Stomach smooth muscle (tissue), 2 donors: Measurements from ENCODE around the gene TCEA2.

Experiments used
- H3K27ac ChIP-seq: one replicate; pipeline ENCODE4 v1.7.0; 2013; ENCODE audit warnings: mild to moderate bottlenecking, low read length, inconsistent platforms
- H3K27me3 ChIP-seq, 2 donors: one replicate each; pipeline ENCODE4 v1.7.0; 2013; ENCODE audit warnings: low read length in 2 of 2; ENCODE audit not compliant: insufficient read depth in 2 of 2, control insufficient read depth in 1 of 2
- H3K36me3 ChIP-seq, 2 donors: one replicate each; pipeline ENCODE4 v1.7.0; 2013; ENCODE audit warnings: low read length in 2 of 2; ENCODE audit not compliant: control insufficient read depth in 2 of 2, insufficient read depth in 2 of 2
- H3K4me1 ChIP-seq: one replicate; pipeline ENCODE4 v1.7.0; 2013; ENCODE audit warnings: low read length; ENCODE audit not compliant: control insufficient read depth, insufficient read depth
- H3K4me3 ChIP-seq, 2 donors: one replicate each; pipeline ENCODE4 v1.7.0; 2013; ENCODE audit warnings: low read length in 2 of 2
- H3K9ac ChIP-seq, 2 donors: one replicate each; pipeline ENCODE4 v1.7.0; 2013; ENCODE audit warnings: low read length in 2 of 2, mild to moderate bottlenecking in 1 of 2
- H3K9me3 ChIP-seq, 2 donors: one replicate each; pipeline ENCODE4 v1.7.0; 2013; ENCODE audit warnings: low read length in 2 of 2; ENCODE audit not compliant: control insufficient read depth in 2 of 2
- donor health status: healthy.
- donor health status: Pancreatic carcinoma.

TCEA2 gene

DNA sequence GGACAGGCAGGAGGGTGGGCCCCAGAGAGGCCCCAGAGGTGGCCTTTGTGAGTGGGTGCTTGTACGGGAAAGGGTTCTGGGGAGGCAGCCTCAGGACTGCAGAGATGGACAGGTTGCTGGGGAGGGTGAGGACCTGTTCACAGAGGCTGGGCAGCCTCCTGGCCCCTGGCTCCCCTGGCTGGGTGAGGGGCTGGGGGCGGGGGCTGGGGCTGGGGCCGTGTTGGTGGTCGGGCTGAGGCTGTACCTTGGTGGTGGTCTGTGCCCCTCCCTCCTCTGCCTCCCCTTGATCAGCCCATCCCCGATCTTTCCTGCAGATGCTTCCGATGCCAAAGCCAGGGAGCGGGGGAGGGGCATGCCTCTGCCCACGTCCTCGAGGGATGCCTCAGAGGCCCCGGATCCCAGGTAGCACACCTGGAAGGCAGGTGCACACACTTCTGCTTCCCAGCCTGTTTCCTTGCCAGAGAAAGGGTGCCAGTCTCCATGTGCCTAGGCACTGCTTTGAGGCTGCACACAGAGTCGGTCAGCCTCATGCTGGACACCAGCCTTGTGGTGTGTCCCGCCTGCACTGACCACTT lies 4.8 kb downstream of the TCEA2 start:
- Histone ChIP-seq H3K27me3 (no peaks in the 10 kb centered on the region), H3K27ac (no peak overlapping the region), H3K9me3 (no peaks in the 10 kb centered on the region), H3K36me3 (peaks cover 0 to 2% of the 10 kb centered on the region in 2 donors), H3K4me1 (peaks cover 19% of the 10 kb centered on the region), H3K9ac (no peak overlapping the region), H3K4me3 (no peak overlapping the region)

GRCh38 chr20:64068386-64069208 lies 5.6 kb downstream of the TCEA2 start:
- H3K27me3 ChIP-seq, result no peaks in the 10 kb centered on the region
- no peak overlapping the region for H3K4me3 ChIP-seq
- H3K9ac ChIP-seq, result no peak overlapping the region
- H3K27ac ChIP-seq, result no peak overlapping the region
- peaks cover 17% of the 10 kb centered on the region for H3K4me1 ChIP-seq
- no peaks in the 10 kb centered on the region for H3K9me3 ChIP-seq
- H3K36me3 ChIP-seq, result peaks cover 0 to 2% of the 10 kb centered on the region in 2 donors

DNA sequence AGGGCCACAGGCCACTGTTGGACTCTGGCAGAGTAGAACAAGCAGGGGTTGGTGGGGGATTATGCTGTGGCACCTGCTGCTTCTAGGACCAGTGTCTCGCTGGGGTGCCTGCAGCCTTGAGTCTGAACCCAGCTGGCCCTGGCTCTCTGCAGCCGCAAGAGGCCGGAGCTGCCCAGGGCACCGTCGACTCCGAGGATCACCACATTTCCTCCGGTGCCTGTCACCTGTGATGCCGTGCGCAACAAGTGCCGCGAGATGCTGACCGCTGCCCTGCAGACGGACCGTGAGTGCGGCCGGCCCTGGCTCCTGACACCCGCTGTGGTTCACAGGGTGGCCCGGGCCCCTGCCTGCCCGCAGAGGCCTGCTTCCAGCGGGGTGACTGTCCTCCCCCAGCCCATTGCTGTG lies 6.2 kb downstream of the TCEA2 start:
- no peak overlapping the region for H3K27ac ChIP-seq
- H3K27me3 ChIP-seq, result no peaks in the 10 kb centered on the region
- peaks cover 0 to 2% of the 10 kb centered on the region in 2 donors for H3K36me3 ChIP-seq
- no peak overlapping the region for H3K9ac ChIP-seq
- H3K4me3 ChIP-seq, result no peak overlapping the region
- H3K4me1 ChIP-seq, result peaks cover 11% of the 10 kb centered on the region
- H3K9me3 ChIP-seq, result no peaks in the 10 kb centered on the region

DNA sequence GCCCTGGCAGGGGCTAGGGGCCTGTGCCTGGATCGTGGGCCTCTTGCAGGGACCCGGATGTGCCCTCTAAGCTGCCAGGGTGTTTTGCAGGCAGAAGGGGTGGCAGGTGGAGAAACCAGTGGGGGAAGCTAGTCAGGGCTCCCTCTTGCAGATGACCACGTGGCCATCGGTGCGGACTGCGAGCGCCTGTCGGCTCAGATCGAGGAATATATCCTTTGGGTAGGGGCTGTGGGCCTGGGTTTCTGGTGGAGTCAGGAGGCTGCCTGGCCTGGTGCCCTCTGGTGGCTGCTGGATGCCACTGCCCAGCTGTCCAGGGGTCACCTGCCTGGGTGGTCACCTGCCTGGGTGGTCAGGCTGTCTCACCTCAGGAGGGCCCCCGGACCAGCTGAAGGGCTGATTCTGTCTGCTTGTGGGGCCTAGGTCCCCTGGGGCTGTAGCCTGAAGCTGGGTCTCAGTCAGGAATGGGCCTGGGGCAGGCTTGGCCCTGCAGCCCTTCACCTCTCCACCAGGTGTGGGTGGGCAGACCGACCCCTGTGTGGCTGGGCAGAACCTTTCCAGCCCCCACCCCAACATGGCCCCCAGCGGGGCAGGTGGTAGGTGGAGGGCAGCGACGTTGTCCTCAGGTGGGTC lies 6.7 kb downstream of the TCEA2 start:
- Histone ChIP-seq H3K9me3 (no peaks in the 10 kb centered on the region), H3K4me1 (peaks cover 7% of the 10 kb centered on the region), H3K4me3 (no peak overlapping the region), H3K27me3 (no peaks in the 10 kb centered on the region), H3K9ac (no peak overlapping the region), H3K36me3 (peaks cover 0 to 2% of the 10 kb centered on the region in 2 donors), H3K27ac (no peak overlapping the region)

- peaks cover 0 to 2% of the 10 kb centered on the region in 2 donors for H3K36me3 ChIP-seq
- no peak overlapping the region for H3K9ac ChIP-seq
Observed at GRCh38 chr20:64070244-64070993, 7.4 kb downstream of the TCEA2 start.

GRCh38 chr20:64071341-64072332 lies 8.6 kb downstream of the TCEA2 start:
- H3K9ac ChIP-seq, result no peak overlapping the region
- no peaks in the 10 kb centered on the region for H3K27me3 ChIP-seq
- no peak overlapping the region for H3K27ac ChIP-seq
- H3K36me3 ChIP-seq, result peaks cover 0 to 2% of the 10 kb centered on the region in 2 donors
- H3K4me1 ChIP-seq, result no peaks in the 10 kb centered on the region
- H3K9me3 ChIP-seq, result no peaks in the 10 kb centered on the region
- H3K4me3 ChIP-seq, result no peak overlapping the region

More at GRCh38 chr20:64070244-64070993, 7.4 kb downstream of the TCEA2 start:
- H3K4me1 ChIP-seq, result peaks cover 2% of the 10 kb centered on the region
- no peak overlapping the region for H3K27ac ChIP-seq
- no peaks in the 10 kb centered on the region for H3K27me3 ChIP-seq
- H3K9me3 ChIP-seq, result no peaks in the 10 kb centered on the region
- no peak overlapping the region for H3K4me3 ChIP-seq

GRCh38 chr20:64072498-64073063 lies 9.6 kb downstream of the TCEA2 start:
- Histone ChIP-seq H3K27ac (no peak overlapping the region), H3K4me1 (peaks cover 3% of the 10 kb centered on the region), H3K9ac (no peak overlapping the region), H3K36me3 (peaks cover 0 to 2% of the 10 kb centered on the region in 2 donors), H3K9me3 (no peaks in the 10 kb centered on the region), H3K27me3 (no peaks in the 10 kb centered on the region), H3K4me3 (no peak overlapping the region)

GRCh38 chr20:64073476-64074183 lies 10.6 kb downstream of the TCEA2 start:
- Histone ChIP-seq H3K27ac (no peak overlapping the region), H3K9ac (no peak overlapping the region), H3K4me1 (peaks cover 9% of the 10 kb centered on the region), H3K4me3 (no peak overlapping the region), H3K9me3 (no peaks in the 10 kb centered on the region), H3K36me3 (peaks cover 0 to 2% of the 10 kb centered on the region in 2 donors), H3K27me3 (no peaks in the 10 kb centered on the region)

DNA sequence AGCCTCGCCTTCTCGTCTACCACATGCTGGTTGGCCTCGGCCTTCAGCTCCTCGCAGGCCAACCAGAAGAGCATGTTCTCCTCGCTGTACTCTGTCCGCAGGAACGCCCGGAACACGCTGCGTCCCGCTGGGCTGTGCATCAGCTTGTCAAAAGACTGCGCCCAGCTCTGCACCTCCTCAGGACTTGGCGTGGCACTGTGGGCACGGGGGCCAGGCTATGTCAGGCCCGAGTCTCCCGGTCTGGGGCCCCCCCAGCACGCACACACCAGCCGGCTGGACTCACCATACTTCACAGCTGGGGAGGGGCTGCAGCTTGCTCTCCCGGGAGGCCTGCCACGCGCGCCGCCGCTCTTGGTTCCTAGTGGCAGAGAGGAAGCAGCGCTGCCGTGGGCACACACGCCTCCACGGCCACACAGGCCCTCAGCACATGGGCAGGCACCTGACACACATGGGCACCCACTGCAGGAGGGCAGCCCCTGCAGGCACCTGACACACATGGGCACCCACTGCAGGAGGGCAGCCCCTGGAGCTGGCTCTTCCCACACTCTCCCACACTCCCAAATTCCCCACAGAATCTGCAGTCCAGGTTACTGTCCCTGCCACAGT lies 11.3 kb downstream of the TCEA2 start:
- Histone ChIP-seq H3K27ac (no peak overlapping the region), H3K4me1 (peaks cover 15% of the 10 kb centered on the region), H3K27me3 (no peaks in the 10 kb centered on the region), H3K9me3 (no peaks in the 10 kb centered on the region), H3K36me3 (peaks cover 0 to 2% of the 10 kb centered on the region in 2 donors), H3K9ac (no peak overlapping the region), H3K4me3 (no peak overlapping the region)
